OCI-LY7 (cell line): Measurements from ENCODE around the gene GJC1. TPM values are rescaled to one million over a fixed set of nuclear protein-coding genes. Genes with fewer than 3 reads are reported as not detected.

Source experiments
- BruUV-seq: library from RNA; stranded (reverse); fragments of 400-500 nt; replicated peaks from 2 replicates; lab custom pipeline; 2021; lab: Mats Ljungman, UMichigan
- CTCF ChIA-PET: fragments of 300-600 bp; sonication (Branson Sonifier 250); formaldehyde crosslinking; loops from one replicate; lab custom pipeline; 2022; ENCODE audit warnings: antibody characterized with exemption; ENCODE audit not compliant: unreplicated experiment; lab: Charles Lee
- POLR2A ChIA-PET: fragments of 300-600 bp; sonication (Branson Sonifier 250); formaldehyde crosslinking; loops from one replicate; lab custom pipeline; 2022; ENCODE audit warnings: antibody characterized with exemption; lab: Charles Lee
- DNase-seq: peaks from one replicate; pipeline ENCODE4 v3.0.0-alpha.2; 2015; ENCODE audit warnings: low spot score
- H2AFZ ChIP-seq: fragments of 200-600 bp; sonication (generic), shearing (Covaris generic); 2 replicates; pipeline ENCODE4 v1.6.1; 2014; ENCODE audit warnings: mild to moderate bottlenecking, antibody characterized with exemption, low read length, moderate library complexity
- H3K27ac ChIP-seq: fragments of 200-600 bp; sonication (generic); 2 replicates; pipeline ENCODE4 v1.5.1; 2014; ENCODE audit warnings: mixed run types, low read depth, mild to moderate bottlenecking, moderate library complexity, low read length, inconsistent platforms; ENCODE audit not compliant: poor library complexity, severe bottlenecking
- H3K36me3 ChIP-seq: fragments of 200-600 bp; sonication (generic); 2 replicates; pipeline ENCODE4 v1.6.1; 2014; ENCODE audit warnings: mild to moderate bottlenecking, antibody characterized with exemption, low read length, moderate library complexity, mixed read lengths; ENCODE audit not compliant: insufficient read depth
- H3K4me1 ChIP-seq: fragments of 200-600 bp; sonication (generic); 2 replicates; pipeline ENCODE4 v1.5.1; 2014; ENCODE audit warnings: mild to moderate bottlenecking, low read length; ENCODE audit not compliant: insufficient read depth, poor library complexity, severe bottlenecking
- H3K4me2 ChIP-seq: fragments of 200-600 bp; sonication (generic); 2 replicates; pipeline ENCODE4 v1.6.1; 2014; ENCODE audit warnings: mild to moderate bottlenecking, low read length
- H3K4me3 ChIP-seq: fragments of 200-600 bp; sonication (generic); 2 replicates; pipeline ENCODE4 v1.5.1; 2014; ENCODE audit warnings: mild to moderate bottlenecking, low read depth, low read length; ENCODE audit not compliant: poor library complexity, severe bottlenecking
- H3K79me2 ChIP-seq: fragments of 200-600 bp; sonication (generic); 2 replicates; pipeline ENCODE4 v1.6.1; 2016; ENCODE audit warnings: low read depth, mild to moderate bottlenecking, low read length, moderate library complexity, mixed read lengths; ENCODE audit not compliant: insufficient read depth
- H3K9me2 ChIP-seq: fragments of 200-600 bp; sonication (generic); 2 replicates; pipeline ENCODE4 v1.6.1; 2016; ENCODE audit warnings: mild to moderate bottlenecking, low read length, mixed read lengths; ENCODE audit not compliant: insufficient read depth
- H3K9me3 ChIP-seq: fragments of 200-600 bp; sonication (generic); 2 replicates; pipeline ENCODE4 v1.6.1; 2014; ENCODE audit warnings: mild to moderate bottlenecking, mixed run types, low read length, mixed read lengths
- H4K20me1 ChIP-seq: fragments of 200-600 bp; sonication (generic); 2 replicates; pipeline ENCODE4 v1.6.1; 2014; ENCODE audit warnings: mild to moderate bottlenecking, antibody characterized with exemption, low read length, moderate library complexity, mixed read lengths; ENCODE audit not compliant: insufficient read depth
- CTCF ChIP-seq: fragments of 200-600 bp; sonication (generic); conservative IDR thresholded peaks from 2 replicates; pipeline ENCODE4 v1.5.1; 2014; ENCODE audit warnings: mild to moderate bottlenecking, antibody characterized with exemption, low read length, moderate library complexity, mixed read lengths
- EZH2phosphoT487 ChIP-seq: fragments of 200-600 bp; sonication (generic); IDR thresholded peaks from 2 replicates; pipeline ENCODE4 v1.6.1; 2018; ENCODE audit warnings: low read depth, borderline replicate concordance, mild to moderate bottlenecking, mixed run types, antibody characterized with exemption, low read length, moderate library complexity, mixed read lengths
- intact Hi-C: fragments of 100-400 bp; cut with micrococcal nuclease; formaldehyde crosslinking; loops from one replicate; pipeline ENCODE4 v1.10.0; 2022; ENCODE audit not compliant: unreplicated experiment
- total RNA-seq, 2 experiments: library from RNA; depleted of rRNA in 1 of 2; stranded (reverse); fragments of >200 nt in 1 of 2; shearing (Covaris generic) in 1 of 2; gene quantifications; 2 replicates each; pipeline ENCODE4 v1.2.3, GENCODE V29; 2014 to 2022

Gene GJC1
- total RNA-seq, 2 experiments from 2014 or later, result 14.2 to 19.5 TPM

DNA sequence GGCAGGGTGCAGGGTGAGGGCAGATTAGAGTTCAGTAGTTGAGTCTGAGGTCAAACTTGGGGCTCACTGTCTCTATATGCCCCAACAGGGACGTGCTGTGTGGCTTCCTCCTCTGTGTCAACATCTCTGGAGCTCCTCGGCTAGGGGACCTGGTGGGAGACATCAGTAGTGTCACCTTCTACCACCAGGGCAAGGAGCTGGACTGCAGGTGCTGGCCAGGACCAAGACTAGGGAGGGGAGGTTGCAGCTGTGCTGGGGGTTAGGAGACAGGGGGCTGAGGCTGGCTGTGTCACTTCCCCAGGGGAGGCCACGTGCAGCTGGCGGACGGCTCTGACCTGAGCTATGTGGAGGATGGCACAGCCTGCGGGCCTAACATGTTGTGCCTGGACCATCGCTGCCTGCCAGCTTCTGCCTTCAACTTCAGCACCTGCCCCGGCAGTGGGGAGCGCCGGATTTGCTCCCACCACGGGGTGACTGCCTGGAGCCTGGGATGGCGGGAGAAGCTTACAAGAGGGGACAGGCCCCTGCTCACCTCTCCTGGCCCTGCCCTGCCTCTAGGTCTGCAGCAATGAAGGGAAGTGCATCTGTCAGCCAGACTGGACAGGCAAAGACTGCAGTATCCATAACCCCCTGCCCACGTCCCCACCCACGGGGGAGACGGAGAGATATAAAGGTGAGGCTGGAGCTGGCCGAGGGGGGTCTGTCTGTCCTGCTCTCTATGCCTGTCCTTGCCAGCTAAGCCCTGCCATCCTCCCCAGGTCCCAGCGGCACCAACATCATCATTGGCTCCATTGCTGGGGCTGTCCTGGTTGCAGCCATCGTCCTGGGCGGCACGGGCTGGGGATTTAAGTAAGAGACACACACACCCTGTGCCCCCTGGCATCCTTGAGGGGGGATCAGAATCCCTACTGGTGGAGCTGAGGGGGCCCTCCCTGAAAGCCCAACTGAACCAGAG is 52.4 kb downstream of the GJC1 start:
- intact Hi-C loops, result no loop called here

DNA sequence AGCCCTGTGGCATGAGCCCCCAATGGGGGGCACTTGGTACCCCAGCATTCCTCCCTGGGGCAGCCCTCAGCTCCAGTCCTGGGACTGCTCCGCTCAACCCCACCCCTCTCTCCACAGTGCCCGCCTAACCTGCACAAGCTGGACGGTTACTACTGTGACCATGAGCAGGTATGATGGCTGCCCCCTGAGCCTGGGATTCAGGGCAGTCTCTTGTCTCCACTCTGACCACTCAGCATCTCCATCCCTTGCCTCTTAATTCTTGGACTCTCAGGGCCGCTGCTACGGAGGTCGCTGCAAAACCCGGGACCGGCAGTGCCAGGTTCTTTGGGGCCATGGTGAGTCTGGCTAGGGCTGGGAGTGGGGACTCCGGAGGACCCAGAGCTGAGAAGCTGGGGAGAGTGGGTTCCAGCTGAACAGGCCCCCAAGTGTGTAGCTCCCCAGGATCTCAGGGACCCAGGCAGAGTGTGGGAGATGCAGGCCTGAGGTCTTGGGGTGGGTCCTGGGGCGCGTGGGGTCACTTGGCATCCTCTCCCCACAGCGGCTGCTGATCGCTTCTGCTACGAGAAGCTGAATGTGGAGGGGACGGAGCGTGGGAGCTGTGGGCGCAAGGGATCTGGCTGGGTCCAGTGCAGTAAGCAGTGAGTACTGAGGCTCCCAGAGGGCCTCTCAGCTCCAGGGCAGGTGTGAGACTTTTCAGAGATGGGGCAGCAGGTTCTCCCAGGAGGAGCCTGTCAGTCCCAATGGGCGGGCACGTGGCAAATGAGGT is 53.3 kb downstream of the GJC1 start:
- Histone ChIP-seq H3K79me2 (no peaks in the 10 kb centered on the region), H3K4me3 (no peak overlapping the region), H3K36me3 (no peaks in the 10 kb centered on the region), H3K9me3 (no peaks in the 10 kb centered on the region), H4K20me1 (no peaks in the 10 kb centered on the region), H3K4me1 (peaks cover 19% of the 10 kb centered on the region), H3K4me2 (peak overlapping the region; percentile 68; the same call in 1 of the 2 replicates), H3K9me2 (no peaks in the 10 kb centered on the region), H2AFZ (no peak overlapping the region), H3K27ac (no peak overlapping the region)
- intact Hi-C loops, result no loop called here
- ChIA-PET POLR2A (no interaction called here), CTCF (no interaction called here)
- DNase-seq, result no peak
- no TSS peak for BruUV-seq
- TF ChIP-seq CTCF, result no peak
- TF ChIP-seq EZH2phosphoT487, result no peak

More for the DNA sequence above, 52.4 kb downstream of the GJC1 start:
- Histone ChIP-seq H4K20me1 (no peaks in the 10 kb centered on the region), H2AFZ (no peak overlapping the region), H3K27ac (no peak overlapping the region), H3K4me1 (peaks cover 19% of the 10 kb centered on the region), H3K36me3 (no peaks in the 10 kb centered on the region), H3K79me2 (no peaks in the 10 kb centered on the region), H3K4me2 (no peak overlapping the region), H3K9me3 (no peaks in the 10 kb centered on the region), H3K9me2 (no peaks in the 10 kb centered on the region), H3K4me3 (no peak overlapping the region)
- ChIA-PET CTCF (no interaction called here), POLR2A (no interaction called here)
- BruUV-seq, result no TSS peak
- no peak for DNase-seq
- TF ChIP-seq EZH2phosphoT487, result no peak
- no peak for TF ChIP-seq CTCF
